ENCODE measurements around the gene OR10P1. TPM values are rescaled to one million over a fixed set of nuclear protein-coding genes. Genes with fewer than 3 reads are reported as not detected.

The OR10P1 gene
- total and polyA plus RNA-seq, 2 donors (not counting 1 experiment from before 2014, with no cell fraction given), result not detected

DNA sequence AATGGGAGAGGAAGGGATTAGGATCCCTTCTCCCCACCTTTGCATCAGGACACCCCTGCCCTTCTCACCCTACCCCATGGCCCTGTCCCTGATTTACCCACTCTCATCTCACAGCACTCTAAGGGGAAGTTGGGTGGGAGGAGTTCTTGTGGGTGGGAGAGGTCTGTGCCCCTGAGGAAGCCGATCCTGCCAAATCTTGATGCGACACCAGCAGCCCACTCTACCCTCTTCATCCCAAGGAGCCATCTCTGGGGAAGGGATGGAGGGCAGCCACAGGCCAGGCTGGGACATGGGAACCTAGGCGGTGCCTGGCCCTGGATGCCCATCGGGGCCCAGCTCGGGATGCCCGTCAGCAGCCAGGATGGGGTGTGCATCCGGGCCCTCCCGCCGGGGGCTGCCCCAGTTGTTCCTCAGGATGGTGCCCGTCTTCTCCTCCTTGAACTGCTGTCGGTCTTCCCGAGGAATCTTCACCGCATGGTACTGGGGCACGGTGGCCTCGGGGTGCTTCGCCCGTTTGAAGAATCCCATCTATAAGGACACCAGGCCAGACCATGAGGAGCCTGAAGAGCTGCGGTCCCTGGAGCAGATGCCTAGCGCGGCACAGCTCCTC lies 48.2 kb downstream of the OR10P1 start:
- Mint-ChIP-seq H3K27me3 (no peaks in the 10 kb centered on the region), H3K27ac (no peak overlapping the region), H3K9me3 (ENCODE audit: insufficient read depth) (no peaks in the 10 kb centered on the region), H3K4me1 (peaks cover 37% of the 10 kb centered on the region), H3K4me3 (no peak overlapping the region)
- Histone ChIP-seq H3K27me3 (replicated peaks in 1 of 4; ENCODE audit: control extremely low read depth in 1 of 4, control insufficient read depth in 3 of 4, insufficient read depth in 4 of 4, low read length in 3 of 4) (no peaks in the 10 kb centered on the region), H3K36me3 (replicated peaks in 1 of 2; ENCODE audit: control extremely low read depth in 1 of 2, control insufficient read depth in 1 of 2, extremely low read depth in 1 of 2, insufficient read depth in 2 of 2, low read length in 1 of 2) (no peaks in the 10 kb centered on the region), H4K20me1 (ENCODE audit: control insufficient read depth, insufficient read depth, low read length, poor library complexity, severe bottlenecking) (no peaks in the 10 kb centered on the region), H3K9me3 (ENCODE audit: control extremely low read depth in 1 of 3, control insufficient read depth in 2 of 3, insufficient read depth in 1 of 3, low read length in 2 of 3) (no peaks in the 10 kb centered on the region), H3K9ac (ENCODE audit: low read length) (no peak overlapping the region), H3K4me1 (ENCODE audit: control insufficient read depth in 2 of 2, insufficient read depth in 2 of 2, low read length in 2 of 2) (peaks cover 29 to 43% of the 10 kb centered on the region in 2 donors), H2AFZ (ENCODE audit: insufficient read depth, low read depth, low read length, poor library complexity, severe bottlenecking) (no peak overlapping the region), H3K27ac (ENCODE audit: low read length in 2 of 2) (no peak overlapping the region), H3K4me3 (ENCODE audit: control extremely low read depth in 1 of 5, extremely low read depth in 1 of 5, insufficient read depth in 1 of 5, low read depth in 2 of 5, low read length in 4 of 5) (no peak overlapping the region), H3K4me2 (replicated peaks; ENCODE audit: low read depth, low read length, poor library complexity, severe bottlenecking) (no peak overlapping the region), H3K79me2 (ENCODE audit: control insufficient read depth, insufficient read depth, low read length) (no peaks in the 10 kb centered on the region)
- TF ChIP-seq EZH2 (IDR thresholded peaks at IDR 0.05; ENCODE audit: borderline replicate concordance, insufficient read depth, low read depth, low read length, poor library complexity, severe bottlenecking), result no peak
- TF ChIP-seq, protein P1, sequence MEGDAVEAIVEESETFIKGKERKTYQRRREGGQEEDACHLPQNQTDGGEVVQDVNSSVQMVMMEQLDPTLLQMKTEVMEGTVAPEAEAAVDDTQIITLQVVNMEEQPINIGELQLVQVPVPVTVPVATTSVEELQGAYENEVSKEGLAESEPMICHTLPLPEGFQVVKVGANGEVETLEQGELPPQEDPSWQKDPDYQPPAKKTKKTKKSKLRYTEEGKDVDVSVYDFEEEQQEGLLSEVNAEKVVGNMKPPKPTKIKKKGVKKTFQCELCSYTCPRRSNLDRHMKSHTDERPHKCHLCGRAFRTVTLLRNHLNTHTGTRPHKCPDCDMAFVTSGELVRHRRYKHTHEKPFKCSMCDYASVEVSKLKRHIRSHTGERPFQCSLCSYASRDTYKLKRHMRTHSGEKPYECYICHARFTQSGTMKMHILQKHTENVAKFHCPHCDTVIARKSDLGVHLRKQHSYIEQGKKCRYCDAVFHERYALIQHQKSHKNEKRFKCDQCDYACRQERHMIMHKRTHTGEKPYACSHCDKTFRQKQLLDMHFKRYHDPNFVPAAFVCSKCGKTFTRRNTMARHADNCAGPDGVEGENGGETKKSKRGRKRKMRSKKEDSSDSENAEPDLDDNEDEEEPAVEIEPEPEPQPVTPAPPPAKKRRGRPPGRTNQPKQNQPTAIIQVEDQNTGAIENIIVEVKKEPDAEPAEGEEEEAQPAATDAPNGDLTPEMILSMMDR (IDR thresholded peaks at IDR 0.05), result no peak
- ChIA-PET POLR2A (no interaction called here), CTCF (no interaction called here)
- WGBS (ENCODE audit: insufficient coverage), result 96% methylated on average over 17 of the region's 20 CpGs
- DNase-seq (no peak), ATAC-seq (ENCODE audit: low read depth) (no peak)
- intact Hi-C loops (cut with micrococcal nuclease), result no loop called here

DNA sequence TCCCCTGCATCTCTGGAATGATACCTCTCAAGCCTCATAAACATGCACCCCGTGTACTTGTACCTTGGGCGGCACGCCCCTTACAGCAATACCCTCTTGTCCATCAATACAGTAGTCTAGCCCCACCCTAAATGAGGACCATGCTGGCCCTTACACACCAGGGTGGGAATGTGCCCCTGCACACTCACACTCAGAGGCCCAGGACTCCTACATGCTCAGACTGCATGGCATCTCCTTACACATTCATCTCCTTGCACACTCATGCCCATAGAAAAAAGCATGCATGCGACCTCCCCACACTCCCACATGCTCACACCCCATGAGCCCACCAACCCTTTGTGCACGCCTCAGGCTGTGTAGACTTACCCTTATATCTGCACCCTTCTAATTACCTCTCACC lies 49.0 kb downstream of the OR10P1 start:
- no peak for ATAC-seq (ENCODE audit: low read depth)
- Histone ChIP-seq H4K20me1 (ENCODE audit: control insufficient read depth, insufficient read depth, low read length, poor library complexity, severe bottlenecking) (no peaks in the 10 kb centered on the region), H3K4me2 (replicated peaks; ENCODE audit: low read depth, low read length, poor library complexity, severe bottlenecking) (no peak overlapping the region), H3K9ac (ENCODE audit: low read length) (no peak overlapping the region), H2AFZ (ENCODE audit: insufficient read depth, low read depth, low read length, poor library complexity, severe bottlenecking) (no peak overlapping the region), H3K27me3 (replicated peaks in 1 of 4; ENCODE audit: control extremely low read depth in 1 of 4, control insufficient read depth in 3 of 4, insufficient read depth in 4 of 4, low read length in 3 of 4) (no peaks in the 10 kb centered on the region), H3K27ac (ENCODE audit: low read length in 2 of 2) (no peak overlapping the region), H3K4me1 (ENCODE audit: control insufficient read depth in 2 of 2, insufficient read depth in 2 of 2, low read length in 2 of 2) (peaks cover 29 to 43% of the 10 kb centered on the region in 2 donors), H3K9me3 (ENCODE audit: control extremely low read depth in 1 of 3, control insufficient read depth in 2 of 3, insufficient read depth in 1 of 3, low read length in 2 of 3) (no peaks in the 10 kb centered on the region), H3K79me2 (ENCODE audit: control insufficient read depth, insufficient read depth, low read length) (no peaks in the 10 kb centered on the region), H3K36me3 (replicated peaks in 1 of 2; ENCODE audit: control extremely low read depth in 1 of 2, control insufficient read depth in 1 of 2, extremely low read depth in 1 of 2, insufficient read depth in 2 of 2, low read length in 1 of 2) (no peaks in the 10 kb centered on the region), H3K4me3 (ENCODE audit: control extremely low read depth in 1 of 5, extremely low read depth in 1 of 5, insufficient read depth in 1 of 5, low read depth in 2 of 5, low read length in 4 of 5) (no peak overlapping the region)
- H3K27ac Mint-ChIP-seq, result no peak overlapping the region
- WGBS (ENCODE audit: insufficient coverage), result 93% methylated on average over 5 of the region's 5 CpGs
- H3K4me1 Mint-ChIP-seq, result peaks cover 37% of the 10 kb centered on the region
- TF ChIP-seq, protein P1 (IDR thresholded peaks at IDR 0.05), result no peak
- no peak for TF ChIP-seq EZH2 (IDR thresholded peaks at IDR 0.05; ENCODE audit: borderline replicate concordance, insufficient read depth, low read depth, low read length, poor library complexity, severe bottlenecking)
- no peaks in the 10 kb centered on the region for H3K27me3 Mint-ChIP-seq
- no peaks in the 10 kb centered on the region for H3K9me3 Mint-ChIP-seq (ENCODE audit: insufficient read depth)
- intact Hi-C loops (cut with micrococcal nuclease), result no loop called here
- no peak overlapping the region for H3K4me3 Mint-ChIP-seq
- CTCF ChIA-PET, result no interaction called here
- POLR2A ChIA-PET, result no interaction called here
- no peak for DNase-seq
